Osteoblast (primary cell): ENCODE data around the gene KIAA0408. TPM values are rescaled to one million over a fixed set of nuclear protein-coding genes. Genes with fewer than 3 reads are reported as not detected.
A peak's percentile ranks its signal among the peaks of the same experiment; 100 is the strongest.

Experiments
- DNase-seq: peaks from one replicate; pipeline ENCODE4 v3.0.0; 2011; ENCODE audit warnings: low spot score, mixed read lengths; ENCODE audit not compliant: insufficient read length; ENCODE audit errors: missing footprints
- H2AFZ ChIP-seq: 2 replicates; pipeline ENCODE4 v1.6.0; 2011; ENCODE audit warnings: mild to moderate bottlenecking, low read length
- H3K27ac ChIP-seq: 2 replicates; pipeline ENCODE4 v1.5.1; 2011; ENCODE audit warnings: mild to moderate bottlenecking, low read depth, low read length, moderate library complexity
- H3K27me3 ChIP-seq: 2 replicates; pipeline ENCODE4 v1.6.0; 2012; ENCODE audit warnings: mild to moderate bottlenecking, control low read depth, inconsistent platforms, low read length, moderate library complexity; ENCODE audit not compliant: insufficient read depth
- H3K36me3 ChIP-seq: 2 replicates; pipeline ENCODE4 v1.5.1; 2011; ENCODE audit warnings: mild to moderate bottlenecking, low read length, control low read depth, moderate library complexity; ENCODE audit not compliant: insufficient read depth
- H3K4me1 ChIP-seq: 2 replicates; pipeline ENCODE4 v1.5.1; 2011; ENCODE audit warnings: mild to moderate bottlenecking, low read length, control low read depth, moderate library complexity; ENCODE audit not compliant: insufficient read depth
- H3K4me2 ChIP-seq: 2 replicates; pipeline ENCODE4 v1.6.0; 2011; ENCODE audit warnings: mild to moderate bottlenecking, low read length; ENCODE audit not compliant: insufficient read depth
- H3K4me3 ChIP-seq: fragments of 200-600 bp; sonication (generic); 3 replicates; pipeline ENCODE4 v1.5.1; 2012; ENCODE audit warnings: mild to moderate bottlenecking, low read length, inconsistent platforms; ENCODE audit not compliant: insufficient read depth
- H3K79me2 ChIP-seq: 2 replicates; pipeline ENCODE4 v1.6.0; 2012; ENCODE audit warnings: mild to moderate bottlenecking, low read length, control low read depth, inconsistent platforms; ENCODE audit not compliant: insufficient read depth
- H3K9me3 ChIP-seq: 2 replicates; pipeline ENCODE4 v1.5.1; 2011; ENCODE audit warnings: low read depth, low read length, control low read depth
- H4K20me1 ChIP-seq: 2 replicates; pipeline ENCODE4 v1.6.0; 2012; ENCODE audit warnings: mild to moderate bottlenecking, low read length, control low read depth; ENCODE audit not compliant: insufficient read depth
- CTCF ChIP-seq: IDR thresholded peaks from 2 replicates; pipeline ENCODE4 v1.5.1; 2011; ENCODE audit warnings: mild to moderate bottlenecking, low read depth, low read length, moderate library complexity; ENCODE audit errors: extremely low read depth
- total RNA-seq: library from RNA; depleted of rRNA; stranded (reverse); fragments of >200 nt; gene quantifications from 2 replicates; pipeline ENCODE4 v1.2.3, GENCODE V29; 2012

The KIAA0408 gene
- total RNA-seq, 1 donor = 2.5 TPM

GRCh38 chr6:127484212-127484863, 25.1 kb upstream of the KIAA0408 start:
- no peak for DNase-seq
- Histone ChIP-seq H3K4me3 (peak overlapping the region; percentile 54), H3K4me2 (peak overlapping the region; percentile 71), H3K27me3 (no peaks in the 10 kb centered on the region), H3K4me1 (peaks cover 45% of the 10 kb centered on the region), H3K79me2 (no peaks in the 10 kb centered on the region), H2AFZ (no peak overlapping the region), H3K27ac (peak overlapping the region; percentile 54), H3K9me3 (no peaks in the 10 kb centered on the region), H4K20me1 (no peaks in the 10 kb centered on the region), H3K36me3 (no peaks in the 10 kb centered on the region)
- TF ChIP-seq CTCF = no peak

GRCh38 chr6:127483399-127484055, 24.3 kb upstream of the KIAA0408 start:
- Histone ChIP-seq H3K4me2 (peak overlapping the region; percentile 71), H4K20me1 (no peaks in the 10 kb centered on the region), H3K79me2 (no peaks in the 10 kb centered on the region), H3K27me3 (no peaks in the 10 kb centered on the region), H3K9me3 (no peaks in the 10 kb centered on the region), H2AFZ (no peak overlapping the region), H3K4me3 (peak overlapping the region; percentile 54), H3K36me3 (no peaks in the 10 kb centered on the region), H3K4me1 (peaks cover 45% of the 10 kb centered on the region), H3K27ac (peak overlapping the region; percentile 54)
- no peak for DNase-seq
- TF ChIP-seq CTCF = no peak

- Histone ChIP-seq H3K4me1 (peaks cover 45% of the 10 kb centered on the region), H4K20me1 (no peaks in the 10 kb centered on the region), H3K27ac (peak overlapping the region; percentile 75), H3K9me3 (no peaks in the 10 kb centered on the region), H3K4me2 (peak overlapping the region; percentile 49), H3K79me2 (no peaks in the 10 kb centered on the region), H3K36me3 (no peaks in the 10 kb centered on the region), H2AFZ (no peak overlapping the region), H3K27me3 (no peaks in the 10 kb centered on the region), H3K4me3 (no peak overlapping the region)
- TF ChIP-seq CTCF = no peak
- DNase-seq = no peak
These were observed 23.1 kb upstream of the KIAA0408 start for GRCh38 chr6:127482325-127482724.

GRCh38 chr6:127481628-127482027, 22.4 kb upstream of the KIAA0408 start:
- peaks cover 45% of the 10 kb centered on the region for H3K4me1 ChIP-seq
- TF ChIP-seq CTCF = no peak
- H4K20me1 ChIP-seq = no peaks in the 10 kb centered on the region
- no peaks in the 10 kb centered on the region for H3K36me3 ChIP-seq
- peak overlapping the region; percentile 75 for H3K27ac ChIP-seq
- H2AFZ ChIP-seq = no peak overlapping the region
- DNase-seq = no peak
- H3K79me2 ChIP-seq = no peaks in the 10 kb centered on the region
- no peaks in the 10 kb centered on the region for H3K9me3 ChIP-seq
- no peak overlapping the region for H3K4me3 ChIP-seq
- no peaks in the 10 kb centered on the region for H3K27me3 ChIP-seq
- H3K4me2 ChIP-seq = peak overlapping the region; percentile 49
